Measurements from ENCODE around the gene LRP1B.

LRP1B gene

GRCh38 chr2:141280037-141280436 lies 850.8 kb downstream of the LRP1B start:
- TF ChIP-seq EP300 (IDR thresholded peaks at IDR 0.05; ENCODE audit: borderline replicate concordance) = no peak
- TF ChIP-seq CREB1 (IDR thresholded peaks at IDR 0.05; ENCODE audit: low read depth) = no peak

DNA sequence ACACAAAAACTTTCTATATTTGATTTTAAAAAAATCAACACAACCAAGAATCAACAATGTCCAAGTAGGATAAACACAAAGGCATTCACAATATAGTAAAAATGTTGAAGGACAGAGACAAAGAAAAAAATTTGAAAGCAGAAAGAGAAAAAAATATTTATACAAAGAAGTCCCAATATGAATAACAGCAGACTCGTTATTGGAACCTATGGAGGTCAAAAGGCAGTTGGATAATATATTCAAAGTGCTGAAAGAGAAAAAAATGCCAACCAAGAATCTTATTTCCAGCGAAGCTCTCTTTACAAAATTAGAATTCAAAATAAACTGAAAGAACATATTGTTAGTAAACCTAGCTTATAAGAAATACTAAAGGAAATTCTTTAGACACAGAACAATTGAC lies 859.5 kb downstream of the LRP1B start:
- TF ChIP-seq FOXM1 (IDR thresholded peaks at IDR 0.05; ENCODE audit: borderline replicate concordance, low read depth) (no peak), CEBPB (IDR thresholded peaks at IDR 0.05) (no peak), EGR1 (IDR thresholded peaks at IDR 0.05) (no peak), NFIC (IDR thresholded peaks at IDR 0.05) (no peak)
- TF ChIP-seq, protein P1, sequence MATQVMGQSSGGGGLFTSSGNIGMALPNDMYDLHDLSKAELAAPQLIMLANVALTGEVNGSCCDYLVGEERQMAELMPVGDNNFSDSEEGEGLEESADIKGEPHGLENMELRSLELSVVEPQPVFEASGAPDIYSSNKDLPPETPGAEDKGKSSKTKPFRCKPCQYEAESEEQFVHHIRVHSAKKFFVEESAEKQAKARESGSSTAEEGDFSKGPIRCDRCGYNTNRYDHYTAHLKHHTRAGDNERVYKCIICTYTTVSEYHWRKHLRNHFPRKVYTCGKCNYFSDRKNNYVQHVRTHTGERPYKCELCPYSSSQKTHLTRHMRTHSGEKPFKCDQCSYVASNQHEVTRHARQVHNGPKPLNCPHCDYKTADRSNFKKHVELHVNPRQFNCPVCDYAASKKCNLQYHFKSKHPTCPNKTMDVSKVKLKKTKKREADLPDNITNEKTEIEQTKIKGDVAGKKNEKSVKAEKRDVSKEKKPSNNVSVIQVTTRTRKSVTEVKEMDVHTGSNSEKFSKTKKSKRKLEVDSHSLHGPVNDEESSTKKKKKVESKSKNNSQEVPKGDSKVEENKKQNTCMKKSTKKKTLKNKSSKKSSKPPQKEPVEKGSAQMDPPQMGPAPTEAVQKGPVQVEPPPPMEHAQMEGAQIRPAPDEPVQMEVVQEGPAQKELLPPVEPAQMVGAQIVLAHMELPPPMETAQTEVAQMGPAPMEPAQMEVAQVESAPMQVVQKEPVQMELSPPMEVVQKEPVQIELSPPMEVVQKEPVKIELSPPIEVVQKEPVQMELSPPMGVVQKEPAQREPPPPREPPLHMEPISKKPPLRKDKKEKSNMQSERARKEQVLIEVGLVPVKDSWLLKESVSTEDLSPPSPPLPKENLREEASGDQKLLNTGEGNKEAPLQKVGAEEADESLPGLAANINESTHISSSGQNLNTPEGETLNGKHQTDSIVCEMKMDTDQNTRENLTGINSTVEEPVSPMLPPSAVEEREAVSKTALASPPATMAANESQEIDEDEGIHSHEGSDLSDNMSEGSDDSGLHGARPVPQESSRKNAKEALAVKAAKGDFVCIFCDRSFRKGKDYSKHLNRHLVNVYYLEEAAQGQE (IDR thresholded peaks at IDR 0.05; ENCODE audit: low read depth) = no peak
- TF ChIP-seq, protein P2, sequence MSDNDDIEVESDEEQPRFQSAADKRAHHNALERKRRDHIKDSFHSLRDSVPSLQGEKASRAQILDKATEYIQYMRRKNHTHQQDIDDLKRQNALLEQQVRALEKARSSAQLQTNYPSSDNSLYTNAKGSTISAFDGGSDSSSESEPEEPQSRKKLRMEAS (IDR thresholded peaks at IDR 0.05) = no peak

- TF ChIP-seq YY1 (IDR thresholded peaks at IDR 0.05; ENCODE audit: low read depth) = no peak
- TF ChIP-seq TAF1 (IDR thresholded peaks at IDR 0.05; ENCODE audit: low read depth) = no peak
- no peak for TF ChIP-seq FOXM1 (IDR thresholded peaks at IDR 0.05; ENCODE audit: borderline replicate concordance, low read depth)
- no peak for TF ChIP-seq EP300 (IDR thresholded peaks at IDR 0.05; ENCODE audit: borderline replicate concordance)
- TF ChIP-seq EGR1 (IDR thresholded peaks at IDR 0.05) = no peak
- no peak for TF ChIP-seq CEBPB (IDR thresholded peaks at IDR 0.05)
- TF ChIP-seq, protein P1 (IDR thresholded peaks at IDR 0.05; ENCODE audit: low read depth) = no peak
- TF ChIP-seq, protein P2 (IDR thresholded peaks at IDR 0.05) = no peak
- TF ChIP-seq NFIC (IDR thresholded peaks at IDR 0.05) = no peak
Measured at GRCh38 chr2:141264848-141265247, 866.0 kb downstream of the LRP1B start.

DNA sequence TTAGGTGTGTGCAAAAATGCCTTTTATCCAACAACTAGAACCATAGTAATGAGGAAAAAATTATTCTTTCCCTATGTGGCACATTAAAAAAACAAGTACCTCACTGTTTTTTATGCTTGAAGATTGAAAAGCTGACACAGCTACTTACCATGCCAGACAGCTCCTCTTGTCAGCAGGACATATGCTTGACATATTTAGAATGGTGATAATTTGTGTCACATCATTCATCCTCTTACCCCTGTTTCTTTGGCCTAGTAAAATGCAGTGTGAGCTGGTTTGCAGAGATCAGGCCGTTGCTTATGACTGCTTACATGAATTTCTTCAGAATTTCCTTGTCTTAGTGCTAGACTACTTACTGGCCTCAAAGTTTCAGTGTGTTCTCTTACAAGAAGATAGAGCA lies 869.9 kb downstream of the LRP1B start:
- TF ChIP-seq NFIC (IDR thresholded peaks at IDR 0.05) (no peak), TCF12 (IDR thresholded peaks at IDR 0.05; ENCODE audit: low read depth) (no peak), RAD21 (IDR thresholded peaks at IDR 0.05; ENCODE audit: low read depth) (no peak), EGR1 (IDR thresholded peaks at IDR 0.05) (no peak), TAF1 (IDR thresholded peaks at IDR 0.05; ENCODE audit: low read depth) (no peak), TEAD4 (IDR thresholded peaks at IDR 0.05) (no peak), CEBPB (IDR thresholded peaks at IDR 0.05) (no peak), FOXM1 (IDR thresholded peaks at IDR 0.05; ENCODE audit: borderline replicate concordance, low read depth) (no peak)
- TF ChIP-seq, protein P3, sequence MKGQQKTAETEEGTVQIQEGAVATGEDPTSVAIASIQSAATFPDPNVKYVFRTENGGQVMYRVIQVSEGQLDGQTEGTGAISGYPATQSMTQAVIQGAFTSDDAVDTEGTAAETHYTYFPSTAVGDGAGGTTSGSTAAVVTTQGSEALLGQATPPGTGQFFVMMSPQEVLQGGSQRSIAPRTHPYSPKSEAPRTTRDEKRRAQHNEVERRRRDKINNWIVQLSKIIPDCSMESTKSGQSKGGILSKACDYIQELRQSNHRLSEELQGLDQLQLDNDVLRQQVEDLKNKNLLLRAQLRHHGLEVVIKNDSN (IDR thresholded peaks at IDR 0.05) = no peak

- TF ChIP-seq CREB1 (IDR thresholded peaks at IDR 0.05; ENCODE audit: low read depth) (no peak), YY1 (IDR thresholded peaks at IDR 0.05; ENCODE audit: low read depth) (no peak), TAF1 (IDR thresholded peaks at IDR 0.05; ENCODE audit: low read depth) (no peak), TCF12 (IDR thresholded peaks at IDR 0.05; ENCODE audit: low read depth) (no peak), EP300 (IDR thresholded peaks at IDR 0.05; ENCODE audit: borderline replicate concordance) (no peak), TEAD4 (IDR thresholded peaks at IDR 0.05) (no peak), RAD21 (IDR thresholded peaks at IDR 0.05; ENCODE audit: low read depth) (no peak), ZBTB7A (IDR thresholded peaks at IDR 0.05; ENCODE audit: low read depth) (no peak), EGR1 (IDR thresholded peaks at IDR 0.05) (no peak), CEBPB (IDR thresholded peaks at IDR 0.05) (no peak), NFIC (IDR thresholded peaks at IDR 0.05) (no peak), FOXM1 (IDR thresholded peaks at IDR 0.05; ENCODE audit: borderline replicate concordance, low read depth) (no peak)
- TF ChIP-seq, protein P3 (IDR thresholded peaks at IDR 0.05) = no peak
- TF ChIP-seq, protein P1 (IDR thresholded peaks at IDR 0.05; ENCODE audit: low read depth) = no peak
- TF ChIP-seq, protein P2 (IDR thresholded peaks at IDR 0.05) = no peak
Measured at GRCh38 chr2:141259683-141260082, 871.1 kb downstream of the LRP1B start.

Measured in Ishikawa (cell line).